Keratinocyte (primary cell): Measurements from ENCODE around the gene SEC14L2. TPM values are rescaled to one million over a fixed set of nuclear protein-coding genes. Genes with fewer than 3 reads are reported as not detected.

Source experiments
- DNase-seq: peaks from one replicate; pipeline ENCODE4 v3.0.0-alpha.2; 2011; ENCODE audit warnings: low read depth, missing footprints, low spot score
- FAIRE-seq: peaks from 2 replicates; lab custom pipeline; 2011; peaks lifted over from hg19 to GRCh38; lab: Jason Lieb, UNC
- H2AFZ ChIP-seq: 2 replicates; pipeline ENCODE4 v1.6.0; 2012; ENCODE audit warnings: low read length, control low read depth, inconsistent platforms; ENCODE audit not compliant: control insufficient read depth
- H3K27ac ChIP-seq: 2 replicates; pipeline ENCODE4 v1.5.1; 2011; ENCODE audit warnings: low read length; ENCODE audit not compliant: control insufficient read depth, insufficient read depth
- H3K27me3 ChIP-seq: 3 replicates; pipeline ENCODE4 v1.6.0; 2011; ENCODE audit warnings: low read length; ENCODE audit not compliant: control insufficient read depth, insufficient read depth; ENCODE audit errors: extremely low read depth
- H3K36me3 ChIP-seq, 2 experiments: 2 replicates in 1 of 2; 3 replicates in 1 of 2; pipeline ENCODE4 v1.5.1; 2011; ENCODE audit warnings: low read length in 2 of 2, mild to moderate bottlenecking in 1 of 2; ENCODE audit not compliant: control insufficient read depth in 2 of 2, insufficient read depth in 2 of 2; ENCODE audit errors: extremely low read depth in 1 of 2
- H3K4me1 ChIP-seq: 3 replicates; pipeline ENCODE4 v1.5.1; 2011; ENCODE audit warnings: low read length; ENCODE audit not compliant: control insufficient read depth, insufficient read depth; ENCODE audit errors: extremely low read depth
- H3K4me2 ChIP-seq: 3 replicates; pipeline ENCODE4 v1.6.0; 2011; ENCODE audit warnings: low read depth, low read length; ENCODE audit not compliant: control insufficient read depth, insufficient read depth; ENCODE audit errors: extremely low read depth
- H3K4me3 ChIP-seq, 3 experiments: fragments of 200-600 bp in 1 of 3; sonication (generic) in 1 of 3; 2 replicates in 2 of 3; 3 replicates in 1 of 3; pipeline ENCODE4 v1.5.1; 2011 to 2016; ENCODE audit warnings: low read length in 3 of 3, mild to moderate bottlenecking in 3 of 3, control low read depth in 2 of 3, inconsistent platforms in 1 of 3, low read depth in 1 of 3, mixed read lengths in 1 of 3, mixed run types in 1 of 3, moderate library complexity in 1 of 3; ENCODE audit not compliant: control insufficient read depth in 2 of 3, insufficient read depth in 2 of 3; ENCODE audit errors: extremely low read depth in 1 of 3
- H3K79me2 ChIP-seq: 2 replicates; pipeline ENCODE4 v1.6.0; 2012; ENCODE audit warnings: low read length; ENCODE audit not compliant: control insufficient read depth, insufficient read depth
- H3K9ac ChIP-seq: 3 replicates; pipeline ENCODE4 v1.6.0; 2011; ENCODE audit warnings: low read length; ENCODE audit not compliant: control insufficient read depth, insufficient read depth; ENCODE audit errors: extremely low read depth
- H3K9me1 ChIP-seq: 3 replicates; pipeline ENCODE4 v1.6.0; 2011; ENCODE audit warnings: low read length; ENCODE audit not compliant: control insufficient read depth, insufficient read depth; ENCODE audit errors: extremely low read depth
- H3K9me3 ChIP-seq: 2 replicates; pipeline ENCODE4 v1.5.1; 2012; ENCODE audit warnings: low read depth, low read length; ENCODE audit not compliant: control insufficient read depth
- H4K20me1 ChIP-seq: 3 replicates; pipeline ENCODE4 v1.6.0; 2011; ENCODE audit warnings: low read length; ENCODE audit not compliant: control insufficient read depth, insufficient read depth; ENCODE audit errors: extremely low read depth
- EZH2 ChIP-seq: IDR thresholded peaks from one replicate; pipeline ENCODE4 v1.6.1; 2012; ENCODE audit warnings: inconsistent platforms, mild to moderate bottlenecking, low read length, moderate library complexity
- dilution Hi-C: fragments of 300-500 bp; cut with MboI; formaldehyde crosslinking; loops from one replicate; pipeline ENCODE4 v1.7.0; 2020; ENCODE audit warnings: low sequenced_read_pairs; ENCODE audit not compliant: extremely low pct_ligation_motif_present
- polyA plus RNA-seq, 5 experiments: library from polyadenylated mRNA; depleted of rRNA in 3 of 5; stranded (reverse) in 3 of 5; stranded (forward) in 1 of 5; unstranded in 1 of 5; fragments of >200 nt; gene quantifications; 1 replicate in 1 of 5; 2 replicates in 3 of 5; 3 replicates in 1 of 5; pipeline versions ENCODE4 v1.2.1 to v1.2.3, GENCODE V29; 2011 to 2012; ENCODE audit warnings: missing spikeins in 2 of 5, low read depth in 1 of 5, low replicate concordance in 1 of 5
- TF ChIP-seq, protein P1 (sequence below), 3 experiments: IDR thresholded peaks in 1 of 3; conservative IDR thresholded peaks in 1 of 3; optimal IDR thresholded peaks in 1 of 3; 2 replicates in 2 of 3; 3 replicates in 1 of 3; pipeline versions ENCODE3 to v1.5.1; 2011; ENCODE audit warnings: low read length in 3 of 3, mild to moderate bottlenecking in 3 of 3, moderate library complexity in 2 of 3, control low read depth in 1 of 3, inconsistent platforms in 1 of 3; ENCODE audit not compliant: insufficient read depth in 2 of 3; ENCODE audit errors: extremely low read depth in 1 of 3

The SEC14L2 gene
- polyA plus RNA-seq, 1 donor (not counting 4 experiments of a cell fraction or from before 2014, with no cell fraction given) = 103 TPM

GRCh38 chr22:30406400-30406799 is 9.6 kb downstream of the SEC14L2 start:
- Histone ChIP-seq H3K27me3 (no peaks in the 10 kb centered on the region), H4K20me1 (peaks cover 4% of the 10 kb centered on the region), H3K4me3 (no peak overlapping the region), H3K9me3 (no peaks in the 10 kb centered on the region), H3K36me3 (peaks cover 34 to 60% of the 10 kb centered on the region in 2 experiments), H3K9me1 (no peaks in the 10 kb centered on the region), H3K79me2 (peaks cover 41% of the 10 kb centered on the region), H3K9ac (no peak overlapping the region), H3K4me1 (peaks cover 17% of the 10 kb centered on the region), H2AFZ (no peak overlapping the region), H3K27ac (no peak overlapping the region), H3K4me2 (no peak overlapping the region)
- TF ChIP-seq, protein P1, sequence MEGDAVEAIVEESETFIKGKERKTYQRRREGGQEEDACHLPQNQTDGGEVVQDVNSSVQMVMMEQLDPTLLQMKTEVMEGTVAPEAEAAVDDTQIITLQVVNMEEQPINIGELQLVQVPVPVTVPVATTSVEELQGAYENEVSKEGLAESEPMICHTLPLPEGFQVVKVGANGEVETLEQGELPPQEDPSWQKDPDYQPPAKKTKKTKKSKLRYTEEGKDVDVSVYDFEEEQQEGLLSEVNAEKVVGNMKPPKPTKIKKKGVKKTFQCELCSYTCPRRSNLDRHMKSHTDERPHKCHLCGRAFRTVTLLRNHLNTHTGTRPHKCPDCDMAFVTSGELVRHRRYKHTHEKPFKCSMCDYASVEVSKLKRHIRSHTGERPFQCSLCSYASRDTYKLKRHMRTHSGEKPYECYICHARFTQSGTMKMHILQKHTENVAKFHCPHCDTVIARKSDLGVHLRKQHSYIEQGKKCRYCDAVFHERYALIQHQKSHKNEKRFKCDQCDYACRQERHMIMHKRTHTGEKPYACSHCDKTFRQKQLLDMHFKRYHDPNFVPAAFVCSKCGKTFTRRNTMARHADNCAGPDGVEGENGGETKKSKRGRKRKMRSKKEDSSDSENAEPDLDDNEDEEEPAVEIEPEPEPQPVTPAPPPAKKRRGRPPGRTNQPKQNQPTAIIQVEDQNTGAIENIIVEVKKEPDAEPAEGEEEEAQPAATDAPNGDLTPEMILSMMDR (optimal IDR thresholded peaks at IDR 0.05 in 1 of 3, IDR thresholded peaks at IDR 0.05 in 1 of 3, conservative IDR thresholded peaks at IDR 0.05 in 1 of 3; ENCODE audit: extremely low read depth in 1 of 3, insufficient read depth in 2 of 3, low read length in 3 of 3) = no peak
- TF ChIP-seq EZH2 = no peak
- DNase-seq = no peak
- dilution Hi-C loops = no loop called here
- no peak for FAIRE-seq

DNA sequence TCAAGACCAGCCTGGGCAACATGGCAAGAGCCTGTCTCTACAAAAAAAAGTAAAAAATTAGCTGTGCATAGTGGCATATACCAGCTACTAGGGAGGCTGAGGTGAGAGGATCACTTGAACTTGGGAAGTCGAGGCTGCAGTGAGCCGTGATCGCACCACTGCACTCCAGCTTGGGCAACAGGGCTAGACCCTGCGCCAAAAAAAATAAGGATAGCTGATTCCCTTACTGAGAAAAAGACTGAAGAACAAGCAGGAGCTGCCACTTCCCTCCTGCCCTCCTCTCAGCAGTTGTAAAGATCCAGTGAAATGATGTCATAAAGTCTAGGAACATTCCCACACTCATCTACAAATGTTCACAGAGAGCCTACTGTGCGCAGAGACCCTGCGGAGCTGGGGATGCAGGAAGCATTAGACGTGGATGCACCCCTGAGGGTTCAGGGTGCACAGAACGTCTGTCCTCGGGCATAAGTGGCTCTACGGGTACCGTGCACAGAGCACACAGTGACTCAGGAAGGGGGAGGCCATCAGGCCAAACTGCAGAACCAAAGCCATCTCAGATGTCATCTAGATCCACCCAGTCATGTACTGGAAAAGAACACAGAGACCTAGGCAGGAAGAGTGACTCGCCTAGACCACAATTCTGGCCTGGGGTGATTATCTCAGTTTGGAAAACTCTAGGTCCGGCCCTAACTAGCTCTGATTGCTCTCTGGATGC is 11.7 kb downstream of the SEC14L2 start:
- dilution Hi-C loops = no loop called here
- peaks cover 4% of the 10 kb centered on the region for H4K20me1 ChIP-seq
- H3K9me1 ChIP-seq = no peaks in the 10 kb centered on the region
- no peaks in the 10 kb centered on the region for H3K9me3 ChIP-seq
- peaks cover 30 to 59% of the 10 kb centered on the region in 2 experiments for H3K36me3 ChIP-seq
- H3K4me2 ChIP-seq = peak overlapping the region; percentile 23
- no peak overlapping the region for H3K9ac ChIP-seq
- peak overlapping the region; percentile 50 for H3K27ac ChIP-seq
- TF ChIP-seq, protein P1 (optimal IDR thresholded peaks at IDR 0.05 in 1 of 3, IDR thresholded peaks at IDR 0.05 in 1 of 3, conservative IDR thresholded peaks at IDR 0.05 in 1 of 3; ENCODE audit: extremely low read depth in 1 of 3, insufficient read depth in 2 of 3, low read length in 3 of 3) = no peak
- no peak for TF ChIP-seq EZH2
- no peak overlapping the region for H2AFZ ChIP-seq
- H3K79me2 ChIP-seq = peaks cover 24% of the 10 kb centered on the region
- H3K27me3 ChIP-seq = no peaks in the 10 kb centered on the region
- peak; percentile 99 for FAIRE-seq
- H3K4me3 ChIP-seq = peak overlapping the region in 1 of 3 experiments; percentile 22
- no peak for DNase-seq
- peaks cover 28% of the 10 kb centered on the region for H3K4me1 ChIP-seq
